GM18909 (cell line): ENCODE measurements around the gene CACFD1.
"Not testable (repeated sequence)": the region's sequence is repeated elsewhere in the genome, so short reads cannot be mapped to it uniquely, and the experiment has no call there.

Experiments used
- ATAC-seq: cut with Tn5 transposase; IDR thresholded peaks from one replicate; pipeline ENCODE4 v1.9.1; 2021; ENCODE audit warnings: mild to moderate bottlenecking; ENCODE audit not compliant: unreplicated experiment, poor library complexity

CACFD1 gene

GRCh38 chr9:133437753-133438531, 21.8 kb upstream of the CACFD1 start:
- ATAC-seq: no peak

GRCh38 chr9:133439337-133439736, 20.4 kb upstream of the CACFD1 start:
- no peak for ATAC-seq

DNA sequence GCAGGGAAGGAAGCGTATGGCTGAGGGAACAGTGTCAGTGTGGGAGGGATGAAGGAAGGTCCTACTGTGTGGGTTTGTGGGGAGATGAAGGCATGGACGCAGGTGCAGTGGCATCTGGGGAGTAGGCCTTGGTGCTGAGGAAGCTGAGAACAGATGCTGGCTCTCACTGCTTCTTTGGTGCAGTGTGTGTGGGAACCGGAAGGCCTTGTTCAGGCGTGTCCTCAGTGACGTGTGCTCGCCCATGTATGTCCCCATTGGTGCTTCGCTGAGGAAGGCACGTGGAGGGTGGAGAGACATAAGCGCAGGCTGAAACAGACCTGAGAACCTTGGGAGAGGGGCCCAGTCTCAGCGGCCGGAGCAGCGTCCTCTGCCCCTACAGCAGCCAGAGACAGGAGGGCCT, 18.9 kb upstream of the CACFD1 start:
- no peak for ATAC-seq

DNA sequence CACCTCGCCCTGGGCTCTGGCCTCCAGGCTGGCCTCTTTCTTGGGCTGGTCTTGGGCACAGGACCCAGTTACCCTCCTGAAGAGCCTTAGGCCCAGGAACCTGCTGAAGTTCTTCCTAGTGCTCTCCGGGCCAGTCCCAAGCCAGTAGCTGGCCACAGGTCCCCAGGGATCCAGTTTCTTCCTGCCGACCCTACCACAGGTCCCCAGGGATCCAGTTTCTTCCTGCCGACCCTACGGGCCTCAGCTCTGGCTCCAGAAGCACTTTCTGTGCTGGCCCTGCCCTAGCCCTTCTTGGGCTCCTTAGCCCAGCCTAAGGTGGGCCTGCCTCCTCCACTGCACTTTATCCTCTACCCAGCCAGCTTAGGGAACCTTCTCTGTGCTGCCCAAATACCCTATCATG, 18.2 kb upstream of the CACFD1 start:
- ATAC-seq: no peak

DNA sequence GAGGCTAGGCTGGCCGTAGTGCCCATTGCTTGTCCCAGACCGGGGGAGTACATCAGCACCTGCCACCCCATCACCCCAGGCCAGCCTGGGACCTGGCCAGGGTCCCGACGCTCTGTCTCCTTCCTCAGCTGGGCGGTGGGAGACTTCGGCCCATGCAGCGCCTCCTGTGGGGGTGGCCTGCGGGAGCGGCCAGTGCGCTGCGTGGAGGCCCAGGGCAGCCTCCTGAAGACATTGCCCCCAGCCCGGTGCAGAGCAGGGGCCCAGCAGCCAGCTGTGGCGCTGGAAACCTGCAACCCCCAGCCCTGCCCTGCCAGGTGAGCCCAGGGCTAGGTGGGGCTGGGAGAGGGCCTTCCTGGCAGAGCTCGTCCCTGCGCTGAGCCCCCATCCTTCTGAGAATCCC, 16.5 kb upstream of the CACFD1 start:
- no peak for ATAC-seq

DNA sequence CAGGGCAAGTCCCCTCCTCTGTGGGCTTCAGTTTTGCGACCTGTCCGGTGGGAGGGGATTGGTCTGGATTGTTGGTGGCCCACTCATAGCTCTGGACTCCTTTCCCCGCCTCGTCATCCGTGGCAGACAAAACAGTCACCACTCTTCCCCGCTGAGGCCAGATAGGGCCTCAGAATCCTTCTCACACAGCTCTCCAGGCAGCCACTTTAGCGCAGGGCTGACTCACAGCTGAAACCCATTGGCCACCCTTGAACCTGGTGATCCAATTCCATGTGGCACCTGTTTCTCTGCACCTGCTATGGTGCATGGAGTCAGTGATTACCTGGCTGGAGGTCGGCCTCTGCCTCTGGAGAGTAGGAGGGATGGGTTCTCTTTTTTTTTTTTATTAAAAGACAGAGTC, 15.8 kb upstream of the CACFD1 start:
- no peak for ATAC-seq

DNA sequence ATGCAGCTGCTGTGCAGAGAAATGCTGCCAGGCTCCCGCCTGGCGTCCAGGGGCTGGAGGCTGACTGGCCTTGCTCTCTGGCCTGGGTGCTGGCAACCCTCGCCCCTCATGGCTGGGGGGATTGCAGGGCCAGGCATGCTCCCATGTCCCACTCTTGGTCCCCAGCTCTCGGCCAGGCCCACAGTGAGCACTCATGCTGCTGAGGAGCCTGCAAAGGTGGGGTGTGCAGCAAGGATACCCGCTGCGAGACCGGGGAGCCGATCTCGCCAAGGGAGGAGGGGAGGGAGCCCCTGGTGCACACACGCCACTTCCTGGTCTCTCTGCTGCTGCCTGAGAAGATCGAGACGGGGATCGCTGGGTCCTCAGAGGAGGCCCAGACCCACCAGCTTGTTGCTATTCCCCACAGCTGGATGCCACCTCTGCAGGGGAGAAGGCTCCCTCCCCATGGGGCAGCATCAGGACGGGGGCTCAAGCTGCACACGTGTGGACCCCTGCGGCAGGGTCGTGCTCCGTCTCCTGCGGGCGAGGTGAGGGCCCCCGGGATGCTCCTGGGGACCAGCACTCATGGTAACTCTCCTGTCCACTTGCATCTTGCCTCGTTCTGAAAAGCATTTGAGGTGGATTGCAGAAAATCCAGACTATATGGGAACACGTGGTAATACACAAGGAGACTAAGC, 14.3 kb upstream of the CACFD1 start:
- ATAC-seq: no peak

DNA sequence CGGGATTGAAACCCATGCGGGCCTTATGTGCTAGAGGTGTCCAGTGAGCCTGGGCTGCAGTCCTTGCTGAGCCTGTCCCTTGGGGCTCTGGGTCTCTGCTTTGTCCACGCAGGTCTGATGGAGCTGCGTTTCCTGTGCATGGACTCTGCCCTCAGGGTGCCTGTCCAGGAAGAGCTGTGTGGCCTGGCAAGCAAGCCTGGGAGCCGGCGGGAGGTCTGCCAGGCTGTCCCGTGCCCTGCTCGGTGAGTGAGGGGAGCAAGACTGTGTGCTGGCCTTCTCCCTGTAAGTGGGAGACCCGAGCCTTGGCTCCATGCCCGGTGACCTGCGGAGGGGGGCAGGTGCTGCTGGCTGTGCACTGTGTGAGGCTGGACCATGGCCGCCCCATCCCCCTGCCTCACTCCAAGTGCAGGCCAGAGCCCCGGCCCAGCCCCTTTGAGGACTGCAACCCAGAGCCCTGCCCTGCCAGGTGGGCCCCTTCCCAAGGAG, 11.2 kb upstream of the CACFD1 start:
- no peak for ATAC-seq

GRCh38 chr9:133449760-133450159, 10.0 kb upstream of the CACFD1 start:
- no peak for ATAC-seq

- not testable (repeated sequence) for ATAC-seq
These were observed 7.9 kb upstream of the CACFD1 start for GRCh38 chr9:133451865-133452264.

DNA sequence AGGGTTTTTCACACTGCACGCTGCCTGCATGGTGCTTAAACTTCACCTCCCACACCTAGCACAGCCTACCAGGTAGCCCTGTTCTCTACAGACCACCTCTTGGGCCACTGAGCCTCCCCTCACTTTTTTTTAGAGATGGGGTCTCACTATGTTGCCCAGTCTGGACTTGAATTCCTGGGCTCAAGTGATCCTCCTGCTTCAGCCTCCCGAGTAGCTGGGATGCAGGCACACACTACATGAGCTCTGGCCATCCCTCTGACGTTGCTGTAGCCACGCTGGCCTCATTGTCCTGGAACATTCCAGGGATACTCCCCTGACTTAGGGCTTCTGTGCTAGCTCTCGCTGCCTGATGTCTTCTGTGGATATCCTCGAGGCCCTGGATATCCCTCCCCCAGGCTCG, 7.2 kb upstream of the CACFD1 start:
- no peak for ATAC-seq

DNA sequence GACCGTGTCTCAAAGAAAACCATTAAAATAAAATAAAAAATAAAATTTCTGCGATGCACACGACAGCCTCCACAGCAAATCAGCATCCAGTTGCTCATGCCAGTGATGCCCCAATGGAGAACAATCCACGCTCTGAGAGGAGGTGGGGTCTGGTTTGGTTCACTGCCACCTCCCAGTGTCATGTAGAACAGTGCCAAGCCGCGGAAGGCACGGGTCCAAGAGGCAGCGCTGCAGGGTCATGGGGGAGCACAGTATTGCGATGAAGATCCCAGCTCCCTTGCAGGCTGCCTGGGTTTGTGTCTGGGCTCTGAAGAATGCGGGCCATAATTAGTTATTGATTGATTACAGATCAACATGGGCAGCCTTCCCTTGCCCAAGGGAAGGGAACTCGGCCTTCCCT, 6.1 kb upstream of the CACFD1 start:
- ATAC-seq: no peak

DNA sequence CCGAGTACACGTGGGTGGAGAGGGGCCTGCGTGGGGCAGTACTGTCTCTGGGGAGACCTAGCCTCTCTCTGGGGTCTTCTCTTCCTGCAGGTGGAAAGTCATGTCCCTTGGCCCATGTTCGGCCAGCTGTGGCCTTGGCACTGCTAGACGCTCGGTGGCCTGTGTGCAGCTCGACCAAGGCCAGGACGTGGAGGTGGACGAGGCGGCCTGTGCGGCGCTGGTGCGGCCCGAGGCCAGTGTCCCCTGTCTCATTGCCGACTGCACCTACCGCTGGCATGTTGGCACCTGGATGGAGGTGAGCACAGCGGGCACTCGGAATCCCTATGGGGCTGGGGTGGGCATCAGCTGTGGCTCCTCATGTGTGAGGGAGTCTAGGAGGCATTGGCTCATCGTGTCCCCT, 5.5 kb upstream of the CACFD1 start:
- no peak for ATAC-seq

DNA sequence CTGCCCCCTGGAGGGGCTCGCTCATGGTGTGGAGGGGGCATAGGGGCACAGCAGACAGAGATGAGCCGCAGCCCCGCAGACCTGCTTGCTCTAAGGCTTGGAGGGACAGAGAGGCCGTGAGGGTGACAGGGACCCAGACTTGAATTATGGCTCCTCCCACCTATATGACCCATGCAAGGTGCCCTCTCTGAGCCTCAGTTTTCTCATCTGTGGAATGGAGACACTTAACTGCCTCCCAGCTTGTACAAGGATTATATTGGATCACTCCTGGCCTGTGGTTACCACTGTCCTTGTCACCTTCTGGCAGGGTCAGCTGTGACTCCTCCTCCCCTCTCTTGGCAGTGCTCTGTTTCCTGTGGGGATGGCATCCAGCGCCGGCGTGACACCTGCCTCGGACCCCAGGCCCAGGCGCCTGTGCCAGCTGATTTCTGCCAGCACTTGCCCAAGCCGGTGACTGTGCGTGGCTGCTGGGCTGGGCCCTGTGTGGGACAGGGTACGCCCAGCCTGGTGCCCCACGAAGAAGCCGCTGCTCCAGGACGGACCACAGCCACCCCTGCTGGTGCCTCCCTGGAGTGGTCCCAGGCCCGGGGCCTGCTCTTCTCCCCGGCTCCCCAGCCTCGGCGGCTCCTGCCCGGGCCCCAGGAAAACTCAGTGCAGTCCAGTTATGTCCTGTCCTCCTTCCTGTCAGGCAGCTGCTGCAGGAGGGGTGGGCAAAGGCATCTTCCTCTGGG, 4.7 kb upstream of the CACFD1 start:
- no peak for ATAC-seq

DNA sequence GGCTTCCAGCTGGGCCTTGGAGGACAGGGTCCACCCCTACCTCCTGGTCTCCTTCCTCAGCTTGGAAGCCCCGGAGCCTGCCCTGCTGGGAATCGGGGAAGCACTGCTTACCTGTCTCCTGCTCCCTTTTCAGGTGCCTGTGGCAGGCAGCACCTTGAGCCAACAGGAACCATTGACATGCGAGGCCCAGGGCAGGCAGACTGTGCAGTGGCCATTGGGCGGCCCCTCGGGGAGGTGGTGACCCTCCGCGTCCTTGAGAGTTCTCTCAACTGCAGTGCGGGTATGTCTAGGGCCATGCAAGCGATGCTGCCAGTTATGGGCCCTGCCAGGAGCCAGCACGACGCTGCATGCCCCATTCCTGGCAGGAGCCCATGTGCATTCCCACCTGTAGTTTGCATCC, 3.8 kb upstream of the CACFD1 start:
- no peak for ATAC-seq

DNA sequence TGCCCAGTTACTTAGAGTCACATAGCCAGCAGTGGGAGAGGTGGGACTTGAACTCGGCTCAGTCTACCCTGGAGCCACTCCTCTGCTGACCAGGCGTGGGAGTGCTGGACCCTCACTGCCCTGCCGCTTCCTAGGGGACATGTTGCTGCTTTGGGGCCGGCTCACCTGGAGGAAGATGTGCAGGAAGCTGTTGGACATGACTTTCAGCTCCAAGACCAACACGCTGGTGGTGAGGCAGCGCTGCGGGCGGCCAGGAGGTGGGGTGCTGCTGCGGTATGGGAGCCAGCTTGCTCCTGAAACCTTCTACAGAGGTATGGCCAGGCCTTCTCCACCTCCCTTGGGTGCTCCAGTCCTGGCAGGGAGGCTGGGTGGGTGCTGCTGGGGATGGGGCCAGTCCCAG, 3.4 kb upstream of the CACFD1 start:
- no peak for ATAC-seq

DNA sequence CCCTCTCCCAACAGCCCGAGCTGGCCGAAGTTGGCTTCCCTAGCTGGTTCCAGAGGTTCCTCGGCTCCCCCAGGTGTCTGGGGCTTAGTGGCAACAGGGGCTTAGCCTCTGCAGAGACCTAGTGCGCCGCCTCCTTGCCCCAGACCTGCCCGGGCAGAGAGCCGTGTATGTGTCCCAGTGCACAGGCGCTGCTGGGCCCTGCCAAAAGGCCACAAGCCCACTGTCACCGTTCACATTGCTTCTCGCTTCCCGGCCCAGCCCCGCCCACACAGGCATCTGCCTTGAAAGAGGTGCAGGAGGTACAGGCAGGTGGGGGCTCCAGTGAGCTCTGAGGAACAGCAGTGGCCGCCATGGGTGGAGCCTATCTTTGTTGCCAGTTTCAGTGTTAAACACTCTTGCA, 2.5 kb upstream of the CACFD1 start:
- no peak for ATAC-seq

GRCh38 chr9:133457748-133458147, 2.0 kb upstream of the CACFD1 start:
- no peak for ATAC-seq

- no peak for ATAC-seq
These were observed 1.0 kb upstream of the CACFD1 start for GRCh38 chr9:133458643-133459312.

DNA sequence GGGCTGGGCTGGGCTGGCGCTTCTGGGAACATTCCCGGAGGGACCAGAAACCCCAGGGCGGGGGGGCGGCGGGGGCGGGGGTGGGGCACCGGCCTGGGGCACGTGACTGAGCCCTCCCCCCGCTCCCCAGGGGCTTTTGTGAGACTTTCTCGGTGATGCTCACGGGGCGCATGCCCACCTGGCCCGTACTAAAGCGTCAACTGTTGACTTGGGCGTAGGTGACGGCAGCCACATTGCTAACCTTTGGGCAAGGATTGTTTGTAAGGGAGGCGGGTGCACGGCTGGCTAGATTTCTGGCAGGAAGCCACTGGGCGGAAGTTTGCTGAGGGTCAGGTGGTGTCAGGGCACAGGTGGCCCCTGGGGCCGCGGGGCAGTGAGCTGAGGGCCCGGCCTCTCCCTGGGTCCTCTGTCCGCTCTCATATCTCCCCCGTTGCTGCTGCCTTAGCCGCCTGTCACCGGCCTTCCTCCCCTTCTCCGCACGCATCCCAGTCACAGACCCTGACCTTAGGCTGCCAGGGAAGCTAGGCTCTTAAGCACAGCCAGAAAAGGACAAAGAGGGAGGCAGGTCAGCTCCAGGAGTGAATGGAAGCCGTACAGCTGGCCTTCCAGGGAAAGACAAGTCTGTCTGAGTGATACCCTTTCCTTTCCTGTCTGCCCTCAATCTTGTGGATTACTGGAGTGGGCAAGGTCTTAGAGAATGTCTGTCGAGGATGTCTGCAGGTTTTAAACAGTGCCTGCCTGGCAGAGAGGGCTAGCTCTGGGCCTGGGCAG, 812 bp downstream of the CACFD1 start:
- ATAC-seq: peak; percentile 31
